Mesenteric fat pad (tissue), 1 donor: Measurements from ENCODE around the gene PSMD5. TPM values are rescaled to one million over a fixed set of nuclear protein-coding genes. Genes with fewer than 3 reads are reported as not detected.

ENCODE experiments used
- DNase-seq: peaks from one replicate; pipeline ENCODE4 v3.0.0-alpha.2; 2020; ENCODE audit warnings: low spot score
- long read RNA-seq: library from polyadenylated mRNA; unstranded; transcript quantifications from one replicate; pipeline ENCODE4 v2.0.0, GENCODE V29; 2020
- total RNA-seq: library from RNA; stranded (reverse); fragmentation: NEBNext Ultra II Directional; extraction: Animal tissue kit (Norgen Biotek cat#: 25700); gene quantifications from one replicate; pipeline ENCODE4 v1.2.1, GENCODE V29; 2021
- donor health status: DM: yes; HTN: yes; CAD: no.

The PSMD5 gene
- 54.6 TPM for total RNA-seq
- long read RNA-seq, transcript PSMD5-201 (10 exons, 3,443 nt) = major isoform, 36 of 62 reads
- long read RNA-seq, partial matches to known transcripts = 13 of 62 reads
- long read RNA-seq, other reads (novel, unspliced or antisense) = 13 of 62 reads

DNA sequence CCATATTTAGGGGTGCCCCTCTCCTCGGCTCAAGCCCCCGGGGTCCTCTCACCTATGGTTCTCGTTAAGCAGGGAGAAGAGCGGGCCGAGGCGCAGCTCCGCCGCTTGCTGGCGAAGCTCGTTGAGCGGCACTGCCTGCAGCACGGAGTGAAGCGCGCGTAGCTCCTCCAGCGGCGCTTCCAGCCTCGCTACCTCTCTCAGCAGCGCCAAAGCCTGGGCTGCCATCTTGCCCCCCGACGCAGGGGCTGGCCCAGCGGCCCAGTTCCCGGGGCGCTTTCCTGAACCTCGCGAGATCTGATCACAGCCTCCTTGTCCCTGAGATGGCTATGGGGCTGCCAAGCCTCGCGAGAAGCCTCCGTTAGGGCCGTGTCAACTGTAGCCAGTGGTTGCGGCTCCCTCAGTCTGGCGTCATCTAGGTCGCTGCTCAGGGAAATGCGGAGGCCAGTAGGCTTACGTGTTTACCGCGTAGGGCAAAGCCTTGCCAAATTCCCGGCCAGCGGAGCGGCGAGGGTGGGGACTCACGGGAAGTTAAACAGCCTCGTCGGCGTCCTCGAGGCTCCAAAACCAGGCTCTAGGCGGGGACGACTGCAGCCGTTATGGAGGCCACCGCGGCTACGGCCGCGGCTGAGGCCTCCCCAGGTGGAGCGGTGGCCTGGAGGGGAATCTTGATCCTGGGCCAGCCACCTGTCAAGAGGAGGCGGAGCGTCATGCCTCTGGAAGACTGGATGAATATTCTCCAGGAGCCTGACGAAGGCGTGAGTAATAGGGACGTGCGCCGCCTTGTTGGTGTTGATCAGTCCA, at the start of gene PSMD5:
PSMD5 (minus strand) TSS at position 238 of the 801 bp plus-strand sequence; CDS start at position 225, 13 bp downstream.
- DNase-seq = peak; percentile 99

DNA sequence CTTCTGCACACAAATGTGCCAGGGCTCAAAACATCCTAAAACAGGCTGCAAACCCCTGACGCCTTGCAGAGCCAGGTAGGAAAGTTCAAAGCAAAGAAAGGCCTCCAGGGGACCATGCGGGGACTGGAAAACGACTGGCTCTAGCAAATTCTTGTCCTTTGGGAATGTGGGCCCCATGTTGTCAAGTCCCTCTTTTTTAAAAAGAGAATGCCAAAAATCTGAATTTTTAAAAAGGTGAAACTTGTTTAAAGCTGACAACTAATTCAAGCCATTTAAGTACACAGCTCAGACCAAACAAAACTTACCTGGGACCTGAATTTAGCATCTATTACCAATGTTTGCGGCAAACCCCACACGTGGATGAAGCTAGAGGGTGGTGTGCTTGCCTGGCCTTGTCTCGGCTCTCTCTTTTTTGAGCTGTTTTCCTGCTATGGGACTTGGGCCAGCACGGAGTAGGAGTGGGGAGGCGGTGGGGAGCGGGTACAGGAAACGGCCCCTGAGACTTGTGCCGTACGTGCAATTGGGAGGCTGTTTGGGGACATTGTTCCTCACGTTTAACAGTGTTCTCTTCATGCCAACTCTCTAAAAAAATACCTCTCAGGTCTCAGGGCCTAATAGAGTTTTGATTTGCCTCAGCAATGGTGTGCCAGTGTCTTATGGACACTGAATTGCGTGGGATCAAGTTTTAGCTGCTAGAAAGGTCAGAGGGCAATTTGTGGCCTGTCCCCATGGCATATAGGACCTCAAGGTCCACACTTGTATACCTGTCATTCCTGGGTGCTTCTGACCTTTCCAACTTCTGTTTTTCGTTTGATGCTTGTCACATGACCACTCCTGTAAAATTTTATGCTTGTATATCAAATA, 49.4 kb upstream of the PSMD5 start:
- DNase-seq = no peak

DNA sequence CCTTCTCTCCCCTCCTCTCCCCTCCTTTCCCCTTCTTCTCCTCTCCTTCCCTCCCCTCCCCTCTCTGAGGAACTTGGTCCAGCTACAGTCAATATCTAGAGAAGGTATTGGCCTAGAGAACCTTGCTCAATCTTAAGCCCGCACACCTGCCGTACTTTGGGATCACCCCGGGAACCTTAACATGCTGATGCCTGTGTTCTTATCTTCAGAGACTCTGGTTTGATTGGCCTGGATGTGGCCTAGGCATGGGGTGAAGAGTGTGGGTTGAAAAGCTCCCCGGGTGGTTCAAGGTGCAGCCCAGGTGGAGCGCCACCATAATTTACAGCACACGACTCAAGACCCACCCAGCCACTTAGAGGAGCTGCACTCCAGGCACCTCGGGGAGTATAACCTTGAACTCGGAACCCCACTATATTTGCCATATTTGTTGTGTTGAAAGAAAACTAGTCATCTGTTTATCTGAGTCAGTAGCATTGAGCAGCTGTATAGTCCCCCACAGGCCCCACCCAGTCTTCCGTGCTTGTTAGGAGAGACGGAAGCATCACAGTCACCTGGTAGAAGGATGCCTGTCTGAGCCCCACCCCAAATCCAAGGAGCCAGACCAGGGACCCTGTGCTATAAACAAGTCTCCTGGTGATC, 48.6 kb upstream of the PSMD5 start:
- no peak for DNase-seq

DNA sequence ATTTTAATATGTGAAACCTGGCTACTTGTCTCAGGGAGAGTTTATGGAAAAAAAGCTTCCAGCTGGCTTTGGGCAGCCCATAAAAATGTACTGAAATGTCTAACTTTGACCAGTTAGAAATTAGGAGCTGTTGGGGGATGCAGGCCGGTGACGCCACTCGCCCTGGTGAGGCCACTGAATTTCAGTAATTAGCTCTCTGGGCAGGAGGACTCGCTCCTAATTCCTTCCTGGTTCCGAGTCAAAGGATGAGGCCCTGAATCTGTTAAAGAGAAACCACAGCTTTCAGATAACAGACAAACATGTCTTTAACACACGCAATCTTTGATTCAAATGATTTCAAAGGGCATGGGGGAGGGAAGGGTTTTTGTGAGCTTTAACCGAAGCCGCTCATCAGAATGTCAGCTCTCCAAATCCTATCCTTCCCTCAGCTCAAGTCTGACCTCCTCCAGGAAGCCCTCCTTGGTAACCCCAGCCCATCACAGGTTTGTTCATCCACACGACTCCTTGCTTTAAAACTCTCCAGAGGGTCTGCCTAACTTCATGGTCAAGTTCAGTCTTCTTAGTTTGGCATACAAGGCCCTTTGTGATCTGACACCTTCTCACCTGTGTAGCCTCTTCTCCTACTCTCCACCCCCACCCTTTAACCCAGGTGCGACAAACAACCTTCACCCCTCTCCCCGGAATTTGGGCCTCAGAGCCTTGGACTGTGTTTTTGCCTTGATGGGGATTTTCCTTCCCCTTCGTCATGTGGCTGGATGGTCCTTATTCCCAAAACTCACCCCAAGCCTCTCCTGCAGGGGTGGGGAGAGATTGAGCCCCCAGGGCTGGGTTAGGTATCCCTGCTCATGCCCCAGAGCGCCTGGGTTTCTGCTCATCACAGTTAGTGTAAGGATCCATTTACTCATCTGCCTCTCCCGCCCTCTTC, 47.9 kb upstream of the PSMD5 start:
- no peak for DNase-seq

GRCh38 chr9:120889606-120890271, 47.0 kb upstream of the PSMD5 start:
- DNase-seq = no peak

- DNase-seq = no peak
Observed at GRCh38 chr9:120888626-120889025, 45.9 kb upstream of the PSMD5 start.

- no peak for DNase-seq
Observed at GRCh38 chr9:120886490-120886967, 43.8 kb upstream of the PSMD5 start.

DNA sequence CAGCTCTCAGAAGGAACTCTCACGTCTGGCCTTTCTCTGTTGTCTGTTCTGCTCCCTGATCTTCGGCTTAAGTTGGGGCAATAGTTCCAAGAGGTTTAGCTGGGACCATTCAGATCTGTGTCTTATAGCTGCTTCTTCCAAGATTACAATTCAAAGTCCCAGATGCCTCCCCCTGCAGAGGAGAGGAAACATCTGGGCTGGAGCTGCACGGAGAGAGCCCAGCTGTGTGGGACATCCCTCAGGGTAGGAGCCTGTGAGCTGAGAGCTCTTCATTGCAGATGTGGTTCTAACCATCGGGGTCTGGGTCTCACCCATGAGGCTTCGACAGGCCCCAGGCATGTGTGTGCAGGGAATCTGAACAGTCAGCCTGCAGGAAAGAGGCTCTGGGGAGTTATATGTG, 43.2 kb upstream of the PSMD5 start:
- DNase-seq = no peak

DNA sequence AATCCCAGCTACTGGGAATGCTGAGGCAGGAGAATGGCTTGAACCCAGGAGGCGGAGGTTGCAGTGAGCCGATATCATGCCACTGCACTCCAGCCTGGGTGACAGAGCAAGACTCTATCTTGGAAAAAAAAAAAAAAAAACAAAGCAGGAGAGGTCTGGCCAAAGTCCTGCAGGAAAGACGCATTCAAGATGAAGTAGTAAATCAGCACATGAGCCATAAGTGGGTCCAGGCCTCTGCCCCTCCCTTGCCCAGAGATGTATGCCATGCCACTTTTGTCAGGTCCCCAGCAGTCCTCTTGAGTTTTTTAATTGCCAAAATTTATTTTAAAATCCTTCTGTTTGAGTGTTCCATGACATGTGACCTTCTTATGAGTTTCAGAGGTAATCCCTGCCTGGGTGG, 42.7 kb upstream of the PSMD5 start:
- DNase-seq = no peak

GRCh38 chr9:120883608-120883996, 40.9 kb upstream of the PSMD5 start:
- DNase-seq = no peak

DNA sequence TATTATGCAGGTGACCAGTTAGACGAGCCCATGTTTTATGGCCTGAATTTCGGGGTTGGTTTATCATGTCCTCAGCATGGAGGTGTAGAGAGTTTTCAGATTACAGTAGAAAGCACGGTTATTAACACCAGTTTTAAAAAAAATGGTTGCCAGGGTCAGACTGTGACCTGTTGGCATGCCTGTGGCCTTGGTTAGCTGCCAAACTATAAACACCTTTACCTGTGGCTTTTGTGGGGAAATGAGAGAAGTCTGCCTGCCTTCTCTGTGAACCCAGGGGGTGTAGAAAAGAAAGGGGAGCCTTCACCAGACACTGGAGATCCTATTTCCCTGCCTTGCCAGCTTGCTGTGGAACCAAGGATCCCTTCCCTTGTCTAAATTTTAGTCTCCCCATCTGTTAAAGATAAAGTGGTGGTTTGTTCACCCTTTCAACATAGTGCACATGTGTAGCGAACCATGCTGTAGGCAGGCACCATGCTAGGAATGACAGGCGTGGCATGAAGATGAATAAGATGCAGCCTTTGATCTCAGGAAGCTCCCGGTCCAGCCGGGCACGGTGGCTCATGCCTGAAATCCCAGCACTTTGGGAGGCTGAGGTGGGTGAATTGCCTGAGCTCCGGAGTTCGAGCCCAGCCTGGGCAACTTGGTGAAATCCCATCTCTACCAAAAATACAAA, 40.3 kb upstream of the PSMD5 start:
- no peak for DNase-seq

DNA sequence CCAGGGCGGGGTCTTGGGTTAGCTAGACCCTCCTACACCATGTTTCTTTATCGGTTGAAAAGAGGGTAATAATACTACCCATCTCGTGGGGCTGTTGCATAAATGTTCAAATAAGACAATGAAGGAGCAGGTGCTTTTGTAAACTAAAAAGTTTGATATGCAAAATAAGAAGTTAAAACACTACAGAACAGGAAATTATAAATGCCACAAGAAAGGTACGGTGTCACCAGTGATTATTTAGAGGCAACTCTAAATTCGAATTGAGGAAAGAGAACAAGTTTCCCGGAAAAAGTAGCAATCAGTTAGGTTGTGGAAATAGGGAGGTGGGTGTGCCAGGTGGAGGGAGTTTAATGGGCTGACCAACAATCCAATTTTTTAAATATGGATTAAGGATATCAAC, 36.7 kb upstream of the PSMD5 start:
- DNase-seq = no peak

GRCh38 chr9:120878188-120879130, 35.7 kb upstream of the PSMD5 start:
- no peak for DNase-seq

DNA sequence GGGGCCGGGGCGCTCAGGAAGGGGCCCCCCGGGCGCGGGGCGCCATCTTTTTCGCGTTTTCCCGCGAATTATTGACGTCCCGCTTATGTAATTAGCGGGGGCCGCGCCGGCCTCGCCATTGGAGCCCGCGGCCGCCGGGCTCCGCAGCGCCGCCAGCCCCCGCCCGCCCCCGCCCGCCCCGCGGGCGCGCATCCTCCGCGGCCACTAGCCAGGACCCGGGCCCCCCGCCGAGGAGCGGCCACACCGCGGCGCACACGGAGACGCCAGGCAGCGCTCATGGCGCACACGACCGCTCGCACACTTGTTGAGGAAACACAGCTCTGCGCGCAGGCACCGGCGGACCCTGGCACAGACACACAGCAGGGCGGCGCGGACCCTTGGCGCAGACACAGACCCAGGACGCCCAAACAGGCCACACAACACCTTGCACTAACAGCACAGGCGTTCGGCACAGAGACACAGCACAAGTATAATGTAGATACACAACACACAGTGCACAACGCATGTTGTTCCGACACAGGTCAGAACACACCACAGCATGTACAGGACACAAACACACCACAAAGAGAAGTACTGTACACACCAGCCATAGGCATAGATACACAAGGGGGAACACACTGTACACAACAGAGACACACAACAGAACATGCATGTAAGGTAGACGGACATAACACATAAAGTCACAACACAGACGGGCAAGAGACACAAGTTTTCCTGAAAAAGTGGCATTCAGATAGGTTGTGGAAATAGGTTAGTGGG, 34.7 kb upstream of the PSMD5 start:
- DNase-seq = no peak

DNA sequence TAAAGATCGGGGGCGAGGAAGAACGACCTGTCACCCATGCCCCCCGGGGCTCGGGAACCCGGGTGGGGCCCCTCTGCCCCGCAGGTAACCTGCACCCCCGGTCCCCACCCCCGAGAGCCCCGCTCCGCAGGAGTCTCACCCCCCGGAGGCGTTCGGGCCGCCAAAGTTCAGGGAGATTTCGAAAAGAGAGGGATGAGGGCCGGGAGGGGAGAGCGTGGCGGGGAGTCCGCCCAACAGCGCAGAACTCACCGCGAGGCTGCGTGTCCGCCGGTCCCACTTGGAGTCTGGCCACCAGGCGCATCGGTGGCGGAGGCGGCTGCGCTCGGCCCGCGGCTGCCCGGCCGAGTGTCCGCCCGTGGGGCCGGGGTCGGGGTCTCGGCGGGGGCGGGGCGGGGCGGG, 34.1 kb upstream of the PSMD5 start, which contains the start of gene PHF19:
PHF19 (minus strand) TSS at position 347 of the 399 bp plus-strand sequence. CDS start 2,447 bp downstream, outside the sequence.
- no peak for DNase-seq

DNA sequence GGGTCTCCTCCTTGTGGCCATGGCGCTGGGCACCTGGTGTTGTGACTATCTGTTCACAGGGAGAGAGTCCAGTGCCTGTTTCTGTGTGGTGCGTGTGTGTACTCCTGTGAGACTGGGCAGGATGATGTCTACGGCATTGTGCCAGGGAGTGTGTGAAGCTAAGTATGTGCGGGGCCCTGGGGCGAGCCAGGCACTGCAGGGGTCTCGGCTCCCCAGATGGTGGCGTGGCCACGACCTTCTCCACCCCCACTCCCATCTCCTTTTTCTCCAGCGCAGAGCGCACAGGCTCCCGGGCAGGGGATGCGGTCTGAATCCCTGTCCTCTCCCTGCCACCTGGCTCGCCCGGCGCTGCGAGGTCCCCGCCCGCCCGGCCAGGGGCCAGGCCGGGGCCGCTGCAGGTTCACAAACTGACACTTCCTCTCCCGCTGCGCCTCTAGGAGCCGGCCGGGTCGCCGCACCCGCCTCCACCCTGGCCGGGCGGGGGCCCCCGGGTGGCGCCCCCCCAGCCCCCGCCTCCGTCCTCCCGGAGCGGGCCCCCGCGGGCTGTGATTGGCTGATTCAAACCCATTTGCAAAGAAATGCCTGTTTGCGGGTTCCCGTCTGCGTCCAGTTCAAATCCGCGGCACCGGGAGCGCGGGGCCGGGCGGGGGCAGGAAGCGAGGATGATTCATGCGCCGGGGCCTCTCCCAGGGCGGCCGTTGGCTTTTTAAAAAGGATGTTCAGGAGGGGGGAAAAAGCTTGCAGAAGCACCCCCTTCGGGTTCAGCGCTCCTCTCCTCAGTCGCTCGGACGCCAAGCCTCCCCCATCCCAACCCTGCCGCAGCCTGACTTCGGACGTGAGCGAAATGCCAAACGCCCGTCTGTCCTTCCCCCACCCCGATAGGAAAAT, 33.5 kb upstream of the PSMD5 start:
- DNase-seq = peak; percentile 95
